Measurements from ENCODE around the gene GUCA1A. TPM values are rescaled to one million over a fixed set of nuclear protein-coding genes. Genes with fewer than 3 reads are reported as not detected.

Gene GUCA1A
- total and polyA plus RNA-seq, 2 of the 4 experiments (the other 2 are of a cell fraction), result 0.18 to 0.32 TPM

DNA sequence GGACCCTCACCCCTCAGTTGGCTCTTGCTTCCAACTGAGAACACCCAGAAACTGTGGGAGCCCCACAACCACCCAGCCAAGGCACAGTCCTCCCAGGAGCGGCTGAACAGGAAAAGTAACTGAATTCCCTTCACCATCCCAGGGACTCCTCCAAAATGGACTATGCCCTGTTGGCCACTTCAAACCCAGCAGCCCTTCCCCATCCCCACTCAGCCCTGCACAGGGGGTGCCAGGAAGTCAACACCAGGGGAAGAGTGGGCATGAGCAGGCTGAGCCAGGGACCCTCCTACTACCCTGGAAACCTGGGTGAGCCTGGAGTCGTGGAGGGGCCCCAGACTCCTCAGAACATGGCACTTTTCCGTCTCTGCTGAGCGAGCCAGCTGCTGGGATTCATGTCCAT is 11.3 kb downstream of the GUCA1A start:
- Histone ChIP-seq H4K91ac (ENCODE audit: insufficient read depth, low read depth, low read length) (no peak overlapping the region), H3K27ac (ENCODE audit: insufficient read depth, low read length) (no peak overlapping the region), H4K20me1 (ENCODE audit: insufficient read depth, low read length) (no peaks in the 10 kb centered on the region), H2AFZ (replicated peaks; ENCODE audit: low read length, poor library complexity) (no peak overlapping the region), H3K4me3 (ENCODE audit: insufficient read depth, low read depth, low read length) (no peak overlapping the region), H2BK120ac (ENCODE audit: low read depth, low read length) (no peak overlapping the region), H3K4me1 (ENCODE audit: control insufficient read depth, insufficient read depth, low read length) (peaks cover 4% of the 10 kb centered on the region; the same call in 1 of the 2 replicates), H2BK5ac (ENCODE audit: low read depth, low read length, poor library complexity, severe bottlenecking) (no peak overlapping the region), H3K4ac (ENCODE audit: low read depth, low read length) (no peak overlapping the region), H3K79me1 (ENCODE audit: low read depth in 1 of 2, low read length in 2 of 2) (no peaks in the 10 kb centered on the region), H3K9me1 (ENCODE audit: insufficient read depth, low read length) (no peaks in the 10 kb centered on the region), H3K36me3 (ENCODE audit: control insufficient read depth, insufficient read depth, low read length) (no peaks in the 10 kb centered on the region), H3K27me3 (ENCODE audit: control insufficient read depth, insufficient read depth, low read length) (no peaks in the 10 kb centered on the region; the same call in 1 of the 2 replicates), H4K5ac (ENCODE audit: low read depth, low read length) (no peak overlapping the region), H3K18ac (ENCODE audit: low read depth, low read length) (no peak overlapping the region), H2AK9ac (replicated peaks; ENCODE audit: low read depth, low read length, poor library complexity) (peak overlapping the region; percentile 65), H3K9ac (ENCODE audit: low read depth, low read length) (no peak overlapping the region), H3K23ac (ENCODE audit: low read depth, low read length) (no peak overlapping the region), H2AK5ac (ENCODE audit: low read depth, low read length) (no peak overlapping the region), H4K8ac (ENCODE audit: low read depth in 2 of 2, low read length in 2 of 2) (no peak overlapping the region), H3K4me2 (ENCODE audit: low read depth, low read length) (no peak overlapping the region), H2BK15ac (ENCODE audit: low read depth, low read length) (no peak overlapping the region), H3K14ac (replicated peaks; ENCODE audit: low read depth, low read length) (no peak overlapping the region), H3K56ac (ENCODE audit: extremely low read depth, insufficient read depth, low read length) (no peak overlapping the region), H2BK20ac (ENCODE audit: low read depth, low read length) (no peak overlapping the region), H3K9me3 (ENCODE audit: control insufficient read depth, insufficient read depth, low read length) (no peaks in the 10 kb centered on the region)
- in situ Hi-C loops (cut with MboI; ENCODE audit: low sequenced_read_pairs), result no loop called here
- no TSS peak for BruUV-seq (replicated peaks)
- no peak for ATAC-seq (ENCODE audit: low read depth)
- WGBS, 2 experiments (ENCODE audit: extremely low coverage in 2 of 2, insufficient read length in 1 of 2), result 80% methylated on average over 1 of the region's 4 CpGs; no CpG with 5 or more reads in 1 of the 2 experiments
- DNase-seq, result no peak
- no peak for TF ChIP-seq MAZ (IDR thresholded peaks at IDR 0.05; ENCODE audit: borderline replicate concordance, low read depth, low read length)
- TF ChIP-seq RCOR1 (IDR thresholded peaks at IDR 0.05; ENCODE audit: insufficient replicate concordance, low read length), result no peak
- no peak for TF ChIP-seq CTCF (conservative IDR thresholded peaks at IDR 0.05; ENCODE audit: low read depth, low read length)
- TF ChIP-seq POLR2A (IDR thresholded peaks at IDR 0.05; ENCODE audit: low read depth, low read length), result no peak
- no peak for TF ChIP-seq CHD1 (IDR thresholded peaks at IDR 0.05; ENCODE audit: low read depth, low read length)
- no peak for TF ChIP-seq RFX5 (IDR thresholded peaks at IDR 0.05; ENCODE audit: low read depth, low read length)
- TF ChIP-seq BHLHE40 (IDR thresholded peaks at IDR 0.05; ENCODE audit: low read depth, low read length), result no peak
- TF ChIP-seq MXI1 (IDR thresholded peaks at IDR 0.05; ENCODE audit: borderline replicate concordance, low read depth, low read length), result no peak
- no peak for TF ChIP-seq FOS (IDR thresholded peaks at IDR 0.05; ENCODE audit: low read depth, low read length)
- no peak for TF ChIP-seq MAFK (IDR thresholded peaks at IDR 0.05; ENCODE audit: low read depth, low read length)
- TF ChIP-seq ELK1 (IDR thresholded peaks at IDR 0.05; ENCODE audit: borderline replicate concordance, low read depth, low read length), result no peak
- no peak for TF ChIP-seq NFE2L2 (IDR thresholded peaks at IDR 0.05; ENCODE audit: low read depth, low read length)
- no peak for TF ChIP-seq CEBPB (IDR thresholded peaks at IDR 0.05; ENCODE audit: low read depth, low read length)
- CTCF ChIA-PET, result interaction anchor here (0.6 kb wide), 1 partner anchor 15 kb away, joined by 3 read pairs; no protein-coding TSS in a partner anchor
- dilution Hi-C loops (cut with HindIII; ENCODE audit: low sequenced_read_pairs, unreplicated experiment), result no loop called here
- intact Hi-C loops (cut with micrococcal nuclease), result no loop called here
- POLR2A ChIA-PET (ENCODE audit: unreplicated experiment), result no interaction called here

All from IMR-90 (cell line).